ENCODE measurements around the gene BABAM2.
A peak's percentile ranks its signal among the peaks of the same experiment; 100 is the strongest.

Gene BABAM2

DNA sequence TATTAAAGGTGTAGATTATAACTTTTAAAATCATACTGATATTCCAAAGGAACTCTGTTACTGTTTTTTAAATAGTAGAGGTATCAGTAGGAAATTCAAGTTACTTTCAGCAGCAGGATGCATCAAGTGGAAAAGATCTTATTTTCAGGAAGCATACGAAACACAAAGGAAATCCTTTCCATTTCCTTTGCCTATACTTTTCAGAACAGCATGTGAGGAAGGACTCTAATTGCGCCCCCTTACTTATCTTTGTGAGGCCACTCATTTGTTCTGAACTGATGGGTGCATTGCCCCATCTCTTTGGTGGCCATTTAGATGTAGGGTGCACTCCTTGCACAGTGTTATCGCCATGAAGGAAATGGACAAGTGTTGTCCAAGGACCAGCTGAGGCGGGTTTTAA lies 145.3 kb downstream of the BABAM2 start:
- no peak for DNase-seq

DNA sequence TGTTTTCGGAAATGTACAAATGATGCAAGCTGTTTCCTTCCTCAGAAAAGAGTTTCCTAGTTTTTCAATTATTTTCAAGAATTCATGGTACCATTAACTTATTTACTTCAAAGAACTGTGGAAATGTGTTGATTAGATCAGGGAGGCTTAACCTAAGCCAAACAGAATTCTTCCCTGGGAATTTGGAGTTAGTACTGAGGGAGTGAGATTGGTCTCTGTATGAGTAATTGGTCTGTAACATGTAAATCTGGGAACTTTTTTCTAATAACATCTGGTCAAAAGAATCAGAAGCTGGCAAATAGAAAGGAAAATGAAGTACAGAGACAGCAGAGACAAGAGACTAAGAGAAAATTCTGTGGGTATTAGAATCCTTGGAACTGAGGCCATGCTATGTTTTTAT lies 145.8 kb downstream of the BABAM2 start:
- DNase-seq: no peak

DNA sequence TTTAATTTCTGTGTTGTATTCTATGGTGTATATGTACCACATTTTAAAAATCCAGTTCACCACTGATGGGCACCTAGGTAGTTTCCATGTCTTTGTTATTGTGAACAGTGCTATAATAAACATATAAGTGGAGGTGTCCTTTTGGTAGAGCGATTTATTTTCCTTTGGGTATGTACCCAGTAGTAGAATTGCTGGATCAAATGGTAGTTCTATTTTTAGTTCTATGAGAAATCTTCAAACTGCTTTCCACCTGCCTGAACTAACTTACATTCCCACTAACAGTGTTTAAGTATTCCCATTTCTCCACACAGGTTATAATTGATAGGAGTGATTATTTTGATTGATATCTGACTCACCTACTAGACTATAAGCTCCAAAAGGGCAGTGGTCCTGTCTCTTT lies 148.2 kb downstream of the BABAM2 start:
- DNase-seq: no peak

DNA sequence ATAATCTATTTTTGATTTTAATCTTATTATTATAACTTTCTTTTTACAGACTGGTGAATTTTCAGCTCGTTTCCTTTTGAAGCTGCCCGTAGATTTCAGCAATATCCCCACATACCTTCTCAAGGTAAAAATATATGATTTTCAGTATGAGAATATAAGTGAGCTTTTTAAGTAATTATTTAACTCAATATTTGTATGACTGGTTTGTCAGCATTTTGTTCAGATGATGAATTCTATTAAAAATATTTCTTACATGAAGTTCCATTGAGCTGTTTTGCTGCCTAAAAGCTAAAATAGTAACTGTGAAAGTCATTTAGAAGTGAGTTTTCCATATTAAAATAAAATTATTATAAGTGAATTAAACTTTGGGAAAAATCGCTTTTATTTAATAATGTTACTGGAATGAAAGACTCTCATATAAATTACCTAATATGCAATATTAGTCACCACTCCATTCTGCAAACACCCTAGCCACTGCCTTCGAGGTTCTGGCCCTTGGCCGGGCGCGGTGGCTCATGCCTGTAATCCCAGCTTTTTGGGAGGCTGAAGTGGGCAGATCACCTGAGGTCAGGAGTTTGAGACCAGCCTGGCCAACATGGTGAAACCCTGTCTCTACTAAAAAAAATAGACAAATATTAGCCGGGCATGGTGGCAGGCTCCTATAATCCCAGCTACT lies 155.3 kb downstream of the BABAM2 start:
- DNase-seq: no peak

DNA sequence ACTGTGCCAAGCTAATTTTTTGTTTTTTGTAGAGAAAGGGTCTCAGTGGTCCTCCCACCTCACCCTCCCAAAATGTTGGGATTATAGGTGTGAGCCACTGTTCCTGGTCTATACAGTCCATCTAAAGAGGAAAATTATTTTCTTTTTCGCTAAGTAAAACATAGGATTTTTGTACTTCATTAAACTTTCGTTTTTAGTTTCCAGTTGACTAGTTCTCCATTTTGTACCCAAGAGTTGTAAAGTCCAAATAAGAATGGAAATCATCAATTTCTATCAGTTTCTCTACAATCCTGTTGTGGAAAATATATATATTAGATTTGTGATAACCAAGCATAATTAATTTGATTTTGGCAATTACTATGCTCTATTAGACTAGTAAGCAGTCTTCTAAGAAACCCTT lies 156.4 kb downstream of the BABAM2 start:
- DNase-seq: no peak

DNA sequence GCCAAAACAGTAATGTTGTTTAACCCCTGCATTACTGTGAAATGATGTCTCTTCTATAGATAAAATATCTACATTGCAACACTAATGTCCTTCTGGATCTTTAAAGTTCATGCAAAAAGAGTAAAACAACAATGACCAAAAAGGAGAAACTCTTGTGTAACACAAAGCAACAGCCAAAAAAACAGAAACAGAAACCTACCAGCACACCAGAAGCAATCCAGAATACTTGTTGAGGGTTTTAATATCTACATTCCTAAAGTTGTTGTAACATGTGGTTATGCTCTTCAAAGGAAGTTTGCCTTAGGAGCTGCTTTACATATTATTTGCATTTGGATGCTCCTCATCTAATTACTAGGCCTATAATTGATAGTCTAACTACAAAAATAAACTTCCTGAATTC lies 157.2 kb downstream of the BABAM2 start:
- no peak for DNase-seq

DNA sequence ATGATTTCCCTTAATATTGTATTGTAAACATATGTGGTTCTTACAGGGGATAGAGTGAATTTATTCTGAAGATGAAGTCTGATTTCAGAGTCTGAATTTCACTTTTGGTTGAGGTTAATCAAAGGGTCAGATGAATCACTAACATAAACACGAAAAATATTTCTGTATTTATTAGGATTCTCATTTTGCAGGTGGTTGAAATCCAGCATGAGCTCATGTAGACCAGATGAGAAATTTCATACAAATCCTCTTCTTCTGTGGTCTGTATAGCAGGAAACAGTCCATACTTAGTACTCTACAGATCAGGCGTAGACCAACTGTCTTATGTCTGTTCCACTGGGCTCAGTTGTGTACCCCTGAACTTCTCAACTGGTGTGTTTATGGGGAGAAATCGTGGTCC lies 157.8 kb downstream of the BABAM2 start:
- no peak for DNase-seq

DNA sequence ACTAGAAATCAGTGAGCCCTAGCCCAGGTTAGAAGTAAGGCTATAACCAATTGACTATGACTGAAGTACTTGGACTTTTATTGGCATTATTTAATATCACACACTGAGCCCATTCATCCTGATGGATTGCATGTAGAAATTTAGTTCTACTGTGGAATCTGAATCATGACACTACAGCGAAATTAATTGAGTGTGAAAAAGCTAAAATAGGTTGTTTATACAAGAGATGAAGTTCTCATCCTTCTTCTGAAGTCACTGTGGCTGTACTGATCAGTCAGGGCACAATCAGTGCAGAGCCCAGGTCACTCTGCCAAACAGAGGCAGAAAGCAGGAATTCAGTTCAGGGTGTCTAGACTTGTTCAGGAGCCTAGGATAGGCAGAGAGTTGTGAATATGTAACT lies 158.9 kb downstream of the BABAM2 start:
- DNase-seq: no peak

DNA sequence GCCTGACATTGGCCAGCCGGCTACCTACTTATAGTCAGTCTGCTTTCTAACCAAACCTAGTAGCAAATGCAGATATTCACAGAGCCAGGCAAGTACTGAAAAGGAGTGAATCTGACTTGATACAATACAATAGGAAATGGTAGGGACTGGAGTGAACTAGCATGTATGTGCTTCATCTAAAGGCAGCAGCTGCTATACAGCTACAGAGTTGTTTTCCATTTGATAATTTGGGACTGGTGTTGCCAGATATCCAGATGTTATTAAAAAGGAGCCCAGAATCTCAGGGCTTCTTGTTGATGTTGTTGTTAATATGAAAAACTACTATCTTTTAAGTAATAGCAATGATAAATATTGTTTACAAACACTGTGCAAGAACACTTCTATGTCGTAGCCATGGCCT lies 159.4 kb downstream of the BABAM2 start:
- no peak for DNase-seq

DNA sequence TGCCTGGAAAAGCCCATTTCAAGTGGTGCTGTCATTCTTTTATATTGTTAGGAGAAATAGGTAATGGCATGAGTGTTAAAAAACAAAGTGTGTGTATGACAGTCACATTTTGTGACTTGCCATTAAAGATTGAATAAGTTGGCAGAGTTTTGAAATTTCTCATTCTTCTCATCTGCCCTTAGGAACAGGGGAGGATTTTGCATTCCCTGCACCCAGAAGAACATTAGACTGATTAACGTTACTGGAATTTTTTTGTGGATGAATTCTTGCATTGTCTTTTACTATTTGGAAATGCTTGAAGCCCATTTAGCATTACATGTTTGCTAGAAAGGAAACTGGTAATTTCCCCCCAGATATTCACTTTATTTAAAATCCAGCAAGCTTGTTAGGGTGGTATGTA lies 162.2 kb downstream of the BABAM2 start:
- DNase-seq: no peak

DNA sequence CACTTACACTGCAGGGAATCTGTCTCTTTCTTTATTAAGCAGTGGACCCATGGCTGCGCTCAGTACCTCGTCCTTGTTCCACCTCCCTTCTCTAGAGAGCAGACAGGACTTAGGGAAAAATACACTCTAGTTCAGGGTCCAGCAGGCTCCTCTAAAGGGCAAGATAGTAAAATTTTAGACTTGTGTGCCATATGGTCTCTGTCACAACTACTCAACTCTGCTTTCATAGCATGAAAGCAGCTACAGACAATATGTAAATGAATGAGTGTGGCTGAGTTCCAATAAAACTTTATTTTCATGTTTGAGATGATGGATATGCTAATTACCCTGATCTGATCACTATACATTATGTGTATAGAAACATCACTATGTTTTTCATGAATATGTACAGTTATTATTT lies 163.1 kb downstream of the BABAM2 start:
- DNase-seq: no peak

DNA sequence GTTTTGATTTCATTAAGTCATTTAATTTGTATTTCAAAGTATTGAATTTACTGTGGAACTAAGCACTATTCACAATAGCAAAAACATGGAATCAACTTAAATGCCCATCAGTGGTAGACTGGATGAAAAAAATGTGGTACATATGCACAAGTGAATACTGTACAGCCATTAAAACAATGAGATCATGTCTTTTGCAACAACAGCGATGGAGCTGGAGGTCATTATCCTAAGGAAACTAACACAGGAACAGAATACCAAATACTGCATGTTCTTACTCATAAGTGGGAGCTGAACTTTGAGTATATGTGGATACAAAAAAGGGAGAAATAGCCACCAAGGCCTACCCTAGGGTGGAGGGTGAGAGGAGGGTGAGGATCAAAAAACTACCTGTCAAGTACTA lies 164.4 kb downstream of the BABAM2 start:
- no peak for DNase-seq

DNA sequence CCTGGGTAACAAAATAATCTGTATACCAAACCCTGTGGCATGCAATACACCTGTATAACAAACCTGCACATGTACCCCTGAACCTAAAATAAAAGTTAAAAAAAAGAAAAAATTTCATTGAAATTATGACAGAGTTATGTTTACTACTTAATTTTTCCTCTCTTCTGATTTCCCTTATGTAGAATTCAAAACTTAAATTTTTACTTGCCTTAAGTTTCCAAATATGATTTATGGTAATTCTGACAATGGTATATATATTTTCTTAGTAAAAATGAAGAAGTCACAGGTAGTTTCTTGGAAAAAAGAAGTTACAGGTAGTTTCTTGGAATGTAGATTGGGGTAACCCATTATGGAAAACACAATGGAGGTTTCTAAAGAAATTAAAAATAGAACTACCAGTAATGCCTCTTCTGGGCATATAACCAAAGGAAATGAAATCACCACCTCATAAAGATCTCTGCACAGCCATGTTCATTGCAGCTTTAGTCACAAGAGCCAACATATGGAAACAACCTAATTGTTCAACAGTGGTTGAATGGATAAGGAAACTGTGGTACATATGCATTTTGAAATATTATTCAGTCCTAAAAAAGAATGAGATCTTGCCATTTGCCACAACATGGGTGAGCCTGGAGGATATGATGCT lies 164.9 kb downstream of the BABAM2 start:
- DNase-seq: no peak

DNA sequence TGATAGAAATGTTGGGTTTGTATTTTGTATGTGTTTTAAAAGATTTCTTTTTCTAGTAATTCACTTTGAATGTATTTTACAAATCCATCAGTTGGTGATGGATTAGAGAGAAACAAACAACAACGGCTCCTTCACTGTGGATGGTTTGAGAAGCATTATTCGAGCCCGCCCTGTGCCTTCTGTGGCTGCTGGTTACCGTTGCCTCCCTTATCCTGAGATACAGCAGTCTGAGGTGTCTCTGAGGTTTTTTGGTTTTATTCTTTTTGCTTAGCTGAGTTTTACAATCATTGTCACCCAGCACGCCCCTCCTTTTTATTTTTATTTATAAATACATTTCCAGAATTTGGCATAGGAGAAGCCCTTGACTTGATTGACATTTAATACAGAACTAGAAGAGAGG lies 168.3 kb downstream of the BABAM2 start:
- DNase-seq: no peak

DNA sequence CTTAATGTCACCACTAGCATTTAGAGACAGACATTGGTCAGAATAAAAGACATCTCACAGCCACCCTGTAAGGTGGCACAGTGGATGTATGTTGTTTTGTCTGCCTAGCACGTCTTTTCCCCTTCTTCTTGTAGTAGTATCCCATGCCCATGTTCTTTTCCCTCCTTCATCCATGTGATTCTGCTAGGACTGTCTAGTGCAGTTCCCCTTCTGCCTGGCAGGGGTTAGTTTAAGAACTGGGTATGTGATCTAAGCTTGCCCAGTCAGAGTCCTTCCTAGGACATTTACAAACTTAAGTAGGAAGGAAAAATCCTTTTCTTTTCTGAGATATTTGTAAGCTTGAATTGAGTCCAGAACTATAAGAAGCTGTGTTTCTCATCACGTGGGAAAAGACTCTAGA lies 172.3 kb downstream of the BABAM2 start:
- DNase-seq: no peak

DNA sequence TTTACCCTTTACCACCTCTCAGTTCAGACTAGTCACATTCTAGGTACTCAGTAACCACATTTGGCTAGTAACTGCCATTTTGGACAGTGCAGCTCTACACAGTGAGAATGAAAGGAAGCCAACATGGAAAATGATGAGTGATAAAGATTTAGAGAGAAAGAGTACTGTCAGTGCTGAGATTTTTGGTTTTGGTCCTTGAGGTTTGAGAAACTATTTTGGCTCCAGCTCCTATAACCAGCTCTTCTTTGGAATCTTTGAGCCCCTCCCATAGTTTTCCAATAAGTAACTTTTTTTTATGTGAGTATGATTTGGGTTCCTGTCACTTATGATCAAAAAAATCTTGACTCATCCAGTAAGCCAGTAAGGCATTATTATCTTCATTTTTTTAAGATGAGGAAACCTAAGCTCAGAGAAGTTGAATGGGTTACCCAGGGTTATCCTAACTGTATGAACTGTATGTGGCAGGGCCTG lies 173.0 kb downstream of the BABAM2 start:
- DNase-seq: no peak

DNA sequence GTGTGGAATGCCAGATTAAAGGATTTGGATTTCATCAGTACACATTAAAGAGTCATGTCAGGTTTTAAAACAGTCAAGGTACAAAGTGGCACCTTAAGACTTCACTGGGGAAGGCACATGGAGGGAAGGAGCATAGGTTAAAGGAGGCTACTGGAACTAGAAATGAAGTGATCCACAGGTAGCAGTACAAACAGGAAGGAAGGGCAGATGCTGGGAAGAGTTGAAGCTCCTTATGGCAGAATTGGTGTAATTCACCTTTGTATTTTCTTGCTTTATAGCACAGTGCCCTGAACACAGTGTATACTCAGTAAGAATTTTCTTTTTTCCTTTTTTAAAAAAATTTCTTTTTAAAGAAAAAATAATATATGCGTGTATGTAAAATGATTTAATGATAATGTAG lies 177.1 kb downstream of the BABAM2 start:
- DNase-seq: no peak

DNA sequence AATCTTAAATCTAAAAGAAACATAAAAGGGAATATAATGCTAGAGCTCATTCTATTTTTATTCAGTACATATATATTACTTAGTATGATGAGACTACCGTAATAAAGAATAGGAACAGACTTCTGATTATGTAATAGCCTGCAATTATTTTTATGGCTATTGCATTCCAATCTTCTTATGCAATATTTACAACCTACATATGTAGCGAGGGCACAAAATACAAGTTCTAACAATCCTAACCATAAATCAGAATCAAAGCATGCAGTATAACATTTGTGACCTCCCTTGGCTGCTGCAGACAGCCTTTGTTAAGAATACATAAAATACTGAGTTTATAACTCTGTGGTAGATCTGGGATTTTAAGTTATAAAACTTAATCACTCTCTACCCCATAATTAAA lies 177.6 kb downstream of the BABAM2 start:
- DNase-seq: peak; percentile 9

DNA sequence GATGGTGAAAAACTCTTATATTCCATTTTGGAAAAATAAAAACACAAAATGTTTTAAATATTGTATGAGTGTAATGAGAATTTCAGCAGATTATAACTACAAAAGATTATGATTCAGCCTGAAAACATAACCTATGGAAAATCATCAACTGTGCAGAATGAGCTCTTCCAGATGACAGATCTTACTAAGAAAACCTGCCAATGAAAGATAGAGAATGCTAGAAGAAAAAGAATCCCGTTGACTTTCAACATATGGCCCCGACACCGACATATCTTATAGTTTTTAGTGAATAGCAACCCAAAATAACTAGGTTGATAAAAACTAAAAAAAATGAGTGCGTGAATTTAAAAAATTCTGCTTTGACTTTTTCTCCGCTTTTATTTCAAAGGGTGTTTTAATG lies 178.0 kb downstream of the BABAM2 start:
- no peak for DNase-seq

DNA sequence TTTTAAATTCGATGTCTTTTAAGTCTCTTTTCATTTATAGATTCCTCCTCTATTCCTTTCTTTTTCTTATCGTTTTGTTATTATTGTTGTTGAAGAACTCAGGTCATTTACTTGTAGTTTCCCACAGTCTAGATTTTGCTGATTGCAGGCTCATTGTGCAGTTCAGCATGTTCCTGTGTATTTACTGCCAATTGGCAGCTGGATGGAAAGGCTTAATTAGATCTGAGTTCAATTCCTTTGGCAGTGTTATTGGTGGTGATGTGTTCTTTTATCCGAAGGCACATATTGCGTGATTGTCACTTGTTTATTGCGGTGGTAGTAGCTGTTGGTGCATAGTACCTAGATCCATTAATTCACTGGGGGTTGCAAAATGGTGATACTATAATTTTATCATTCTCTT lies 180.7 kb downstream of the BABAM2 start:
- no peak for DNase-seq

DNA sequence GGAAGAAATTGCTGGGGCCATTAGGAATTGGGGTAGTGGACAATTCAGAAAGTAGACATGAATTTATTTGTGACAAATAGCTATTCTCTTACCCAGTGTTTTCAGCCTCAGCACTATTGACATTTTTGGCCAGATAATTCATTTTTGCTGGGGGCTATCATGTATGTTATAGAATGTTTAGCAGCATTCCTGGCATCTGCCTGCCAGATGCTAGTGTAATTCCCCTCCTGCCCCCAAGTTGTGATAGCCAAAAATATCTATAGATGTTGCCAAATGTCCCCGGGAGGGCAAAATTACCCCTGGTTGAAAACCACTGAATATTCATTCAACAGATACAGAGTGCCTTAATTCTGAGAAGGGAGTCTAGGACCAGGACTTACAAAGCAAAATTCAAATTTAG lies 183.6 kb downstream of the BABAM2 start:
- DNase-seq: no peak

DNA sequence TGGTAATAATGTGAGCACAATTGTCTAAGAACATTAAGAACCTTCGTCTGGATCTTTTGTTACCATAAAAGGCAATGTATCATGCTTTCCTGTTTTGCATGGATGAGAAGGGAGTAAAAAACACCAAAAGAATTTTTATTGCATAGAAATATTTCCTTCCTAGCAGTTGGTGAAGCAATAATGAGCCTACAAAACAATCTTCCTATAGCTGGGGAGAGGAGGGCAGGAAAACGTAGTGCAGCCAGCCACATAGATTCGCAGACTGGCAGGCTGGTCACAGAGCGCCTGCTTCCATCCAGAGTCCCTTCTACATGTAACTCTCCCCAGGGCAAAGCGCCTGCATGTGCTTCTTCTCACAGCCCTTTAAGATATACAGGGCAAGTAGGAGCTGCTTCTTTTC lies 190.4 kb downstream of the BABAM2 start:
- no peak for DNase-seq

DNA sequence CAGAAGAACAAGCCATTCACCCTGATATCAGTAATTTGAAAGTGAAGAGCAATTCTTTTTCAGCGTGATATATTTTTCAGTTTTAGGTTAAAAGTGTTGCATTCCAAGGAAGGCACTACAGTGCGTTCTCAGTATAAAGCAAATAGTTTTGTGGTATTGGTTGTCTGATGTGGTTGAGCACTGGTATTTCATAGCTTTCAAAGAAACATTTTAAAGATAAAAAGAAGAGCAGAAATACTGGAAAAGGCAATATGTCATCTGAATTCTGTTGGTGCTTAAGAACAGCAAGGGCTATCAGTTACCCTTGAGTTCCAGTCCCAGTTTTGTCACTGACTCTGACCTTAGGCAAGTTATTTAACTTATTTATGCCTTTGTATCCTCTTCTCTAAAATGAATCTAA lies 191.6 kb downstream of the BABAM2 start:
- no peak for DNase-seq

DNA sequence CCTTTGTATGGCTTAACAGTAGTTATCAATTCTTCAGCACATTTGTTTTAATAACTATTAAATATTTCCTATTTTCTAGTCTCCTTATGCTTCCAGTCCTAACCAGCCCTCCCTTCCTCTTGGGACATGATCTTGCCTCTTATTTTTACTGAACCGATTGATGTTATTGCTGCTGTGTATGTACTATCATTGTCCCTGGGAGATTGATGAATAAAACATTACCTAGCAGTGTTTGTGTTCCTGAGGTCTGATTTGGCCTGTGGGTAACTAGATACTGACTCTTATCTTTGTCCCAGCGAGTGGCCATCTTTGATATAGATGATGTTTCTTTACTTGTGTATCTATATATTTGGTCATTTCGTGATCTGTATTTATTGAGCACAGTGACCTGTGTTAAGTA lies 192.9 kb downstream of the BABAM2 start:
- DNase-seq: no peak

DNA sequence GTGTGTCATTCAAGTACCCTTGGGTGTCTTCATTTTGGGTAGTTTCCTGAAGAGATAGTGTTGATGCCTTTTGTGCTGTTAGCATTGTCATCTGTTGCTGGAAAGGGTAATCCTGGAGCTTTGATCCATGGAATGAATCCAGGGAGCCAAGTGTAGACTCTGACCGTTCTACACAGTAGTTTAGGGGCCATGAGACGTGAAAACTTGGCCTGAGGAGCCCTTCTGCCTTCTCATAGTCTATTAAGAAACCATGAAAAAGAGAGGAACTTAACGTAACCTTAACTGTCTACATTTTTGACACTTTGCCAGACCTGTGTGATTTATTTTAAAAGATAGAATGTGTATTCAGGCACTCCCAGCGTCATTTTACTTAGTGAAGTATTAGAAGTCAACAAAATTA lies 194.0 kb downstream of the BABAM2 start:
- DNase-seq: no peak

Data from DMS153 (cell line).